IPS DF 6.9 (cell line): ENCODE data around the gene NAA10.

Experiments
- DNase-seq: peaks from one replicate; pipeline ENCODE4 v3.0.0-alpha.2; 2013; ENCODE audit warnings: low read depth, low spot score
- H3K27ac ChIP-seq: one replicate; pipeline ENCODE4 v1.5.1; 2013; ENCODE audit warnings: low read length, control low read depth
- H3K27me3 ChIP-seq: 2 replicates; pipeline ENCODE4 v1.6.1; 2013; ENCODE audit warnings: mild to moderate bottlenecking, low read length; ENCODE audit not compliant: control insufficient read depth, insufficient read depth
- H3K36me3 ChIP-seq: 2 replicates; pipeline ENCODE4 v1.6.1; 2013; ENCODE audit warnings: low read length; ENCODE audit not compliant: control insufficient read depth, insufficient read depth
- H3K4me1 ChIP-seq: 2 replicates; pipeline ENCODE4 v1.6.1; 2013; ENCODE audit warnings: low read length; ENCODE audit not compliant: control insufficient read depth, insufficient read depth
- H3K4me3 ChIP-seq: 2 replicates; pipeline ENCODE4 v1.5.1; 2013; ENCODE audit warnings: mild to moderate bottlenecking, low read length
- H3K9me3 ChIP-seq: 2 replicates; pipeline ENCODE4 v1.6.1; 2013; ENCODE audit warnings: low read length, inconsistent platforms; ENCODE audit not compliant: control insufficient read depth, insufficient read depth
- WGBS: extraction: QIAGEN DNeasy Blood & Tissue Kit; methylation state at CpG from one replicate; pipeline ENCODE4 v1.1.7; 2013; ENCODE audit warnings: mixed read lengths, missing lambda C conversion rate; ENCODE audit not compliant: insufficient read length, insufficient coverage; 5-methylcytosine and 5-hydroxymethylcytosine counted together

NAA10 gene

DNA sequence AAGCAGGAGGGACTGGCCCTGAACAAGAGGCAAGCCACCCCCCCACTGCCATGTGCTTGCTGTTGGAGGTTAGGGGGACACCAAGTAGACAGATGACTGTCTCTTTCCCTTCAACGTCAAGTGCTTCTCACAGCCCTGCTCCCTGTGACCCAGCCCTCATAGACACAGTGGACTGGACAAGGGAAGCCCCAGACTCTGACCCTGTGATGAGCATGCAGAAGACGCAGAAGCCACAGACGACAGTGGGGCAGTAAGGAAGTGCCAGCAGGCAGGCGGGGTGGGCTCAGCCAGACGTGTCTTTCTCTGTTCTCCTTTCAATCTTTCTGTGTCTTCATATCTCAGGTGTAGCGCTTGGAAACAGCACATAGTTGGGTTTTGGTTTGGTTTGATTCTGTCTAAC lies 46.5 kb downstream of the NAA10 start:
- Histone ChIP-seq H3K27ac (no peak overlapping the region), H3K4me1 (peaks cover 3% of the 10 kb centered on the region), H3K36me3 (no peaks in the 10 kb centered on the region), H3K9me3 (no peaks in the 10 kb centered on the region), H3K4me3 (no peak overlapping the region), H3K27me3 (no peaks in the 10 kb centered on the region)
- no peak for DNase-seq
- no CpG with 5 or more reads among the region's 6 CpGs for WGBS

DNA sequence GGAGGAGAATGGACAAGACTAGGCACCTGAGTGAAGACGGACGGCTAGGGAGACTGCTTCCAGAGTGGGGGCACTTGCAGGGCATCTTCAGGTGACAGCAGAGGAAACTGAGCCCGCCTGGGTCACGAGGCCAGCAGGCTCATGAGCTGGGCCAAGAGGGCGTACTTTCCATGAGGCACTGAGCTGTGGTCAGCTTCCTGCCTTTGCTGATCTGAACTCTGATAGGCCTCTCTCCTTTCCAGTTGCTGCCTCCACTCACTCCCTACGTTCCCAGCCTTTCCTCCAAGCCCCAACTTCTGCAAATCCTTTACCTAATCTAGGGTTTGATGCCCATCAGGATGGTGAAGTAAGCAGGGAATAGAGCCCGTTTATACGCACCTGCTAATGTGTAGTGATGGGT lies 47.5 kb downstream of the NAA10 start:
- WGBS = no CpG with 5 or more reads among the region's 8 CpGs
- DNase-seq = no peak
- H3K4me3 ChIP-seq = no peak overlapping the region
- H3K27me3 ChIP-seq = no peaks in the 10 kb centered on the region
- no peaks in the 10 kb centered on the region for H3K9me3 ChIP-seq
- H3K4me1 ChIP-seq = peaks cover 5% of the 10 kb centered on the region
- no peaks in the 10 kb centered on the region for H3K36me3 ChIP-seq
- no peak overlapping the region for H3K27ac ChIP-seq

DNA sequence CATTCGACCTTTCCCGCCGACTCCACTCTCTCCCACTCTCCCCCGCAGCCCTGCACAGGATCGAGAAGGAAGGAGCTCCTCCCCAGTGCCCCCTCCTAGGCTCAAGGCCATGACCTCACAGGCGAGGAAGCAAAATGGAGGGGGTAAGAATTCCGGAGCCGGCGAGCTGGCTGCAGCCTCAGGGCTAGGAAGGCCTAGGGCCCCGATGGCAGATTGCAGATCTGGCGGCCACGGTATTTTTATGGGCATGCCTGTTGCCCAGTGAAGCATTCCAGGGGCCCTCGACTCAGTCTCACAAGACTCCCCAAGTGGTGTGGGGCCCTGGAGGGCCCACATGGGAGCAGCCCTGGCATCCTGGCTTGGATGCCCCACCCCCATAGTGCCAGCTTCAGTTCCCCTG lies 47.9 kb downstream of the NAA10 start:
- Histone ChIP-seq H3K9me3 (no peaks in the 10 kb centered on the region), H3K36me3 (no peaks in the 10 kb centered on the region), H3K27me3 (no peaks in the 10 kb centered on the region), H3K27ac (no peak overlapping the region), H3K4me1 (peaks cover 5% of the 10 kb centered on the region), H3K4me3 (no peak overlapping the region; the same call in 1 of the 2 replicates)
- no peak for DNase-seq
- no CpG with 5 or more reads among the region's 13 CpGs for WGBS

DNA sequence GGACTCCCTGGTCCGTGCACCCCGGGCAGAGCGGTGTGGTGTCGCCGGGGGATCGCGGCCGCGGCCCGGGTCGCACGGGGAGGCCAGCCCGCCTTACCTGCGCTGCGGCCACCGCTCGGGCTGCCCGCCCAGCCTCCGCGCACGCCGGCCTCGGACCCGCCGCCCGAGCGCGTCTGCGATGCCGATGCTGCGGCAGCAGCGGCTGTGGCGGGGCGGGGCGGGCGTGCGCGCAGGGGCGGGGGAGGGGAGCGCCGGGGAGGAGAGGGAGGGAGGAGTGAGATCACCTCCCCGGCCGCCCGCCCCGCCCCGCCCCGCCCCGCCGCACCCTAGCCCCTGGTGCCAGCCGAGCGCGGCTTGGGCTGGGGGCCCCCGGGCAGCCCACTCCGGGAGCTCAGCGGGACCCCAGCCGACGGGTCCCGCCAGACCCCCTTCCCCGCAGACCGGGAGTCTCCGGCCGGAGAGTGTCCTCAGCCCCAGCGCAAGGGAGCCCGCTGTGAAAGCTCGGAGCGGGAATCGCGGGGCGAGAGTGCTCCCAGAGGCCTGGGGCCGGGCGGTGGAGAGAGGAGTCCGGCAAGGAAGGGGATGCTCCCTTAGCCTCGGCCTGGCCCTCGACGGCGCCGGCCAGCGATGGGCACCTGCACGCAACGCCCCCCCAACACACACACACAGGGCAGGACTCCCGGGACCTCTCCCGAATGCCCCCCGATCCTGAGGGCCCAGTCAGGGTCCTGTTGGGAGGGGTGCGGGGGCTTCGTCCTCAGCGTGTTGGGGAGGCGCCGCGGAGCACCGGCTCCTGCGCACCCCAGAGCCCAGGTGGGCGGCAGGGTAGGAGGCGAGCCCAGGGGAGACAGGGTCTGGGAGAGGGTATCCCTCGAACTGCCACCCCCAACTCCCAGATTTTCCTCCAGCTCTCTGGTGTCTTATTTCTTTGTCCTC lies 48.6 kb downstream of the NAA10 start, which contains the start of gene L1CAM:
Gene L1CAM, minus strand, starts transcription at position 206 of the 936 bp plus-strand sequence. CDS start 10,337 bp downstream, outside the sequence.
- Histone ChIP-seq H3K27me3 (no peaks in the 10 kb centered on the region), H3K36me3 (no peaks in the 10 kb centered on the region), H3K9me3 (no peaks in the 10 kb centered on the region), H3K4me3 (peak within 1 kb of the TSS; percentile 55; the same call in 1 of the 2 replicates), H3K4me1 (peaks cover 5% of the 10 kb centered on the region), H3K27ac (no peak within 1 kb of the TSS)
- DNase-seq = no peak
- WGBS = no CpG with 5 or more reads among the region's 94 CpGs

DNA sequence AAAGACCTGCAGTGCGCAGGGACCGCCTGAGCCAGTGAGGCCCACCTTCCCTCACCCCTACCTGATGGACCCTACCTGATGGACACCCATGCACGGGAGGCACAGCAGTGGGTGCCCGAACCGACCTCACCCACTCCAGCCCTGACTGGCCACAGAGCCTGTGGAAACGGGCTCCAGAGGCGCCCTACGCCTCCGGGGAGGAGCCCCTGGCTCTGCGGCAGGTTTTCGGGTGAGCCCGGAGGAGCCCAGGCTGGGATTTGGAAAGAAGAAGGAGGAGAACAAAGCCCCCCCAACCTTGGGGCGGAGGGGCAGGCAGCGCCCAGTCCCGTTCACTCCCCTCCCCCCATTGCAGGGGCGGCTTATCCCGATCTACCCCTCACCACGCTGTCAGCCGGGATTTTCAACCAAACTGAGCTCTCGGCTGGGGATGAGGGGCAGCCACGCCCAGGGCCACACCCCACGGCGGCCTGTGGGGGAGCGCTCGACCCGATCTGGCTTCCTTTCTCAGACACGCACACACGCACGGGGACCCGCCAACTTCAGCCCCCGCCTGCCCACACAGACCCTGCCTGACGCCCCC lies 49.5 kb downstream of the NAA10 start:
- Histone ChIP-seq H3K4me3 (peak overlapping the region; percentile 55; the same call in 1 of the 2 replicates), H3K9me3 (no peaks in the 10 kb centered on the region), H3K4me1 (peaks cover 7% of the 10 kb centered on the region), H3K27ac (no peak overlapping the region), H3K36me3 (no peaks in the 10 kb centered on the region), H3K27me3 (no peaks in the 10 kb centered on the region)
- WGBS = no CpG with 5 or more reads among the region's 32 CpGs
- DNase-seq = no peak

DNA sequence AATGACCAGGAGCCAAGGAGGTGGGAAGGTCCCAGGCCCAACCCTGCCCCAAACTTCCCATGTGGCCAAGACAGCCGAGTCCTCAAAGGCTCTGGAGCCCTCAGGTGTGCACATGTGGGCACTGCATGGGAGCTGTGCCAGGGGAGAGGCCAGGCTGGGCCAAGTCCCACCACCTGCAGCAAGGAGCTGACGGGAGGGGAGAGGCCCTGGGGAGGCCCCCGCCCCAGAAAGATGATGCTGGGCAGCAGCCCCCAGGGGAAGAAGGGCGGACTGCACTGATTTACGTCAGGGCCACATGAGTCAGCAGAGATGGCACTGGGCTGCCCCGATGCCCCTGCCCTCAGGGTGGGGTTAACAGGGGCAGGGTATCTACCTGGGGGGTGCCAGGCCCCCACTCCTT lies 50.2 kb downstream of the NAA10 start:
- H3K27ac ChIP-seq = no peak overlapping the region
- no peak overlapping the region for H3K4me3 ChIP-seq
- H3K4me1 ChIP-seq = peaks cover 12% of the 10 kb centered on the region
- no peaks in the 10 kb centered on the region for H3K9me3 ChIP-seq
- no peaks in the 10 kb centered on the region for H3K27me3 ChIP-seq
- WGBS = no CpG with 5 or more reads among the region's 6 CpGs
- no peak for DNase-seq
- H3K36me3 ChIP-seq = no peaks in the 10 kb centered on the region

DNA sequence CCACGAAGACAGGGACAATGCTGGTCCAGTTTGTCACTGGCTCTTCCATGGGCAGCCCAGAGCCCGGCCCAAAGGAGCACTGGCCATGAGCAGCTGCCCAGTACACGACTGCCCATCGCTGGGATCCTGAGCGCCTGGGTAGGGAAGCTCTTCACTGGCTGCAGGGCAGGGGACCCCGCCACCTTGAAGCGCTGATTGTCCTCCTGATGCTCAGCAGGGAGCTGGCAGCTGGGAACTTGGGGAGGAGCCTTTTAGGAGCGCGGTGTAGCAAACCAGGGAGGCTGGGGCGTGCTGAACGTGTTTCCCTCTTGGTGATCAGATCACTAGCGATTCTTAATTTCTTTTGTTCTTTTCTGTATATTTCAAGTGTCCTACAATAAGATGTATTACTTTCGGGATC lies 50.7 kb downstream of the NAA10 start:
- no peak overlapping the region for H3K4me3 ChIP-seq
- no peak overlapping the region for H3K27ac ChIP-seq
- no peaks in the 10 kb centered on the region for H3K9me3 ChIP-seq
- H3K36me3 ChIP-seq = no peaks in the 10 kb centered on the region
- WGBS = no CpG with 5 or more reads among the region's 13 CpGs
- DNase-seq = no peak
- no peaks in the 10 kb centered on the region for H3K27me3 ChIP-seq
- H3K4me1 ChIP-seq = peaks cover 13% of the 10 kb centered on the region

DNA sequence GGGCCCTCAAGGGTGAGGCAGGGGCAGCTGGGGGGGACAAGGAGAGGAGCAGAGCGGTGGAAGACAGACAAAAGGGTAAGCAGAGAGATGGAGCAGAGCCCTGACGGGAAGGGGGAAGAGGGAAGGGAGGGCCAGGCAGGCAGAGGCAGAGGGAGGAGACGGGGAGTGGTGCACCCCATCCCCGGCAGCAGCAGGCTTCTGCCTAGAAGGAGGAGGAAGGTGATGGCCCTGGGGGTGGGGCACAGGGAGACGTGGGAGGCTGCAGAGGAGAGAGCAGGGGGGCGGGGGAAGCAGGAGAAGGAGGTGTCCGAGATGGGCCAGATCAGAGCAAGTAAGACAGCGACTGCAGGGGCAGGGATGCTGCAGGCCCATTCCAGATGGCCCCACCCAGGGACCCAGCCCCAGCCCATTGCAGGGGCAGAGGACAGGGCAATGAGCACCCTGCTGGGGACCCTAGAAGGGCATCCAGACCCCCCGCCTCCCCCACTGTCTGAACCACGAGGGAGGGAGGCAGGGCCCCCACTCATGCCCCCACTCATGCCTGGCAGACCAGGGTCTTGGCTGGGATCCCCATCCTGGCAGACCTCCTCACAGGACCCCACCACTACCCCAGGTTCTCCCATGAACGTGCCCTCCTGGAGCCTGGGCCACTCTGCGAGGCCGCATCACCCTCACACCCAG lies 51.5 kb downstream of the NAA10 start:
- Histone ChIP-seq H3K4me1 (peaks cover 13% of the 10 kb centered on the region), H3K9me3 (no peaks in the 10 kb centered on the region), H3K27me3 (no peaks in the 10 kb centered on the region), H3K27ac (no peak overlapping the region), H3K4me3 (no peak overlapping the region), H3K36me3 (no peaks in the 10 kb centered on the region)
- WGBS = no CpG with 5 or more reads among the region's 13 CpGs
- DNase-seq = no peak

DNA sequence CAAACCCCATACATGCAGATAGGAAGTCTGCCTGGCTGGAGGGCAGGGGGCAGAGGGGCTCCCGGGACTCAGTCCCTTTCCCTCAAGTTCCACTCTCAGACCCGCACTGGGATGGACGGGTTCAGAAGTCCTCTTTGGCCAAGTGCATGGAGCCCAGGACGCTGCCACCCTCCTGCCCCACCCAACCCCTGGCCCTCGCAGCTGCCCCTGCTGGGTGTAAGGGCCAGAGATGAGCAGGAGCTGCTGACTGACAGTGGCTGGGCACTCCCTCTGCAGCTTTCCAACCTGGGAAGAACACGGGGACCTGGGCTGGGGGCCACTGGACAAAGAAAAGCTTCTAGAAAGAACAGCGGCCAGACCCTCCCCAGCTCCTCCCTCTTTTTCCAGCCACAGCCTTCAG lies 52.3 kb downstream of the NAA10 start:
- no CpG with 5 or more reads among the region's 7 CpGs for WGBS
- no peak overlapping the region for H3K27ac ChIP-seq

DNA sequence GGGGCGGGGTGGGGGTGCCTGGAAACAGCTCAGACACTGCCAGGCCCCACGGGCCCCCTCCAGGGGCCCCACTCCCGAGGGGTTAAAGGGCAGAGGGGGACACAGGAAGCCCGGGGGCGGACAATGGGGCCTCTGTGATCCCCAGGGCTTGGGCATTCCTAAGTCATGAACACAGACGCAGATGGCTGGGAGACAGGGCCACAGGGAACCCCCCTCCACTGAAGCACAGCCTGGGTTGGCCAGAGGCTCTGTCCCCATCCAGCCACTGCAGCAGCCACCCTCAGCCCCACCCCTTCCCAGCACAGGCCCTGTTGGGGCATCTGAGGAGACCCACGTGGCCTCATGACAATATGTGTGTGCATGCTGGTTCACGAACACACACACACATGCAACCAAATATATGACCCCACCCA lies 52.7 kb downstream of the NAA10 start:
- DNase-seq = no peak
- Histone ChIP-seq H3K36me3 (no peaks in the 10 kb centered on the region), H3K27me3 (no peaks in the 10 kb centered on the region), H3K4me3 (no peak overlapping the region), H3K27ac (no peak overlapping the region), H3K4me1 (peaks cover 13% of the 10 kb centered on the region), H3K9me3 (no peaks in the 10 kb centered on the region)
- WGBS = no CpG with 5 or more reads among the region's 8 CpGs

More for the DNA sequence above, 52.3 kb downstream of the NAA10 start:
- Histone ChIP-seq H3K4me1 (peaks cover 13% of the 10 kb centered on the region), H3K4me3 (no peak overlapping the region), H3K36me3 (no peaks in the 10 kb centered on the region), H3K9me3 (no peaks in the 10 kb centered on the region), H3K27me3 (no peaks in the 10 kb centered on the region)
- DNase-seq = no peak
